ENCODE measurements around the gene GET4. TPM values are rescaled to one million over a fixed set of nuclear protein-coding genes. Genes with fewer than 3 reads are reported as not detected.

GET4 gene
- total and polyA plus RNA-seq, 10 of the 15 experiments (the other 5 are each of a cell fraction or from before 2014, with no cell fraction given), result 0.66 to 73.8 (median 34.0) TPM

DNA sequence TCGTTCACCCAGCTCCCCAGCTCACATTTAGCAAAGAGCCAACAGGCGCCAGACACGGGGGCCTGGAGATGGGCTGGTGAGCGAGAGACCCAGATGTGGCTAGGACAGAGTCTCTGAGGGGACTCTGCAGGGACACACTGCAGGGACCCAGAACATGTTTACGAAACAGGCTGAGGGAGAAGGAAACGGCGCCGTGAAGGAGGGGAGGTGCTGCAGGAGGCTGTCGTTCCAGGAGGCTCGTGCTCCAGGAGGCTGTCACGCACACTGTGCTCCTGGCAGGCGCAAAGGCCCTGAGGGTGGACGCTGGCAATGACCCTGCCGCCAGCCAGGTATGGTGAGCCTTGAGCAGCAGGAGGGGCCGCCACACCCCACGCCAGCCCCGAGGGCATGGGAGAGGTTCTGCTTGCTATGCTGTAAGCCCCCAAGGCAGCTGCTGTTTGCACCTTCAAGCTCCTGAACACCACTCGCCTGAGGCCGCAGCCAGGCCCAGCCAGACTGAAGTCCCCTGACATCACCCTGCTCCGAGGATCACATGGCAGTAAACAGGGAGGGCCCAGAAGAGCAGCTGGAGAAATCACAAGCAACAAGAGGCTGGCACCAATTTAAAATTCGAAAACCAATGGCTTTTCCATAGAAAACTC, 50.8 kb downstream of the GET4 start:
- no peak for ATAC-seq
- H3K79me2 ChIP-seq (ENCODE audit: control insufficient read depth, insufficient read depth, low read length), result peaks cover 10% of the 10 kb centered on the region

DNA sequence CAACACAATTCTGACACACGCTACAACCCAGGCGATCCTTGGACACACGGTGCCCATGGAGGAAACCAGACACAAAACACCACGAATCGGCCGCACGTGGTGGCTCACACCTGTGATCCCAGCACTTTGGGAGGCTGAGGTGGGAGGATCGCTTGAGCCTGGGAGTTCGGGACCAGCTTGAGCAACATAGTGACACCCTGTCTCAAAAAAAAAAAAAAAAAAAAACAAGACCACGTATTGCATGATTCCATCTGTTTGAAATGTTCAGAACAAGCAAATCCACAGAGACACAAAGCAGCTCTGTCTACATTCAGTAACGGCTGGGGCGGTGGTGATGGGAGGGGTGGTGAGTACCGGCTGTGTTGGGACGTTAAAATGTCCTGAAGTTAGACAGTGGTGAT, 53.0 kb downstream of the GET4 start:
- CTCF ChIA-PET, result interaction anchor here (0.8 to 2.1 kb wide), 5 partner anchors 9 to 136 kb away, joined by 3 to 13 read pairs (median 5); no protein-coding TSS in a partner anchor
- H4K20me1 ChIP-seq (ENCODE audit: control insufficient read depth, insufficient read depth), result no peaks in the 10 kb centered on the region
- peak overlapping the region; percentile 51 for H3K27ac ChIP-seq (ENCODE audit: control insufficient read depth, insufficient read depth)
- BruUV-seq (replicated peaks), result no TSS peak
- no peak overlapping the region for H3K9ac ChIP-seq (ENCODE audit: control insufficient read depth, insufficient read depth, low read length)
- no peak for ATAC-seq
- no peaks in the 10 kb centered on the region; the same call in 2 of the 3 replicates for H3K9me3 ChIP-seq (replicated peaks; ENCODE audit: control insufficient read depth, insufficient read depth, low read length)
- H3K4me1 ChIP-seq (ENCODE audit: control insufficient read depth, insufficient read depth, low read length), result peaks cover 43% of the 10 kb centered on the region
- WGBS (ENCODE audit: insufficient coverage, insufficient replicate concordance, low lambda C conversion rate, missing lambda C conversion rate), result 68% methylated on average over 14 of the region's 14 CpGs
- H3K4me3 ChIP-seq, result no peak overlapping the region
- TF ChIP-seq STAT3 (IDR thresholded peaks at IDR 0.05; ENCODE audit: low read depth, low read length), result no peak
- TF ChIP-seq, protein P1, sequence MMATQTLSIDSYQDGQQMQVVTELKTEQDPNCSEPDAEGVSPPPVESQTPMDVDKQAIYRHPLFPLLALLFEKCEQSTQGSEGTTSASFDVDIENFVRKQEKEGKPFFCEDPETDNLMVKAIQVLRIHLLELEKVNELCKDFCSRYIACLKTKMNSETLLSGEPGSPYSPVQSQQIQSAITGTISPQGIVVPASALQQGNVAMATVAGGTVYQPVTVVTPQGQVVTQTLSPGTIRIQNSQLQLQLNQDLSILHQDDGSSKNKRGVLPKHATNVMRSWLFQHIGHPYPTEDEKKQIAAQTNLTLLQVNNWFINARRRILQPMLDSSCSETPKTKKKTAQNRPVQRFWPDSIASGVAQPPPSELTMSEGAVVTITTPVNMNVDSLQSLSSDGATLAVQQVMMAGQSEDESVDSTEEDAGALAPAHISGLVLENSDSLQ (IDR thresholded peaks at IDR 0.05), result no peak
- TF ChIP-seq, protein P2, sequence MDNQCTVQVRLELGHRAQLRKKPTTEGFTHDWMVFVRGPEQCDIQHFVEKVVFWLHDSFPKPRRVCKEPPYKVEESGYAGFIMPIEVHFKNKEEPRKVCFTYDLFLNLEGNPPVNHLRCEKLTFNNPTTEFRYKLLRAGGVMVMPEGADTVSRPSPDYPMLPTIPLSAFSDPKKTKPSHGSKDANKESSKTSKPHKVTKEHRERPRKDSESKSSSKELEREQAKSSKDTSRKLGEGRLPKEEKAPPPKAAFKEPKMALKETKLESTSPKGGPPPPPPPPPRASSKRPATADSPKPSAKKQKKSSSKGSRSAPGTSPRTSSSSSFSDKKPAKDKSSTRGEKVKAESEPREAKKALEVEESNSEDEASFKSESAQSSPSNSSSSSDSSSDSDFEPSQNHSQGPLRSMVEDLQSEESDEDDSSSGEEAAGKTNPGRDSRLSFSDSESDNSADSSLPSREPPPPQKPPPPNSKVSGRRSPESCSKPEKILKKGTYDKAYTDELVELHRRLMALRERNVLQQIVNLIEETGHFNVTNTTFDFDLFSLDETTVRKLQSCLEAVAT (IDR thresholded peaks at IDR 0.05), result peak; percentile 39; the same call in 1 of the 2 replicates
- in situ Hi-C loops (cut with MboI) (no loop called here), intact Hi-C loops (cut with micrococcal nuclease; ENCODE audit: unreplicated experiment) (no loop called here)
- no peaks in the 10 kb centered on the region for H3K27me3 ChIP-seq (replicated peaks in 1 of 2; ENCODE audit: control insufficient read depth in 2 of 2, insufficient read depth in 2 of 2, low read length in 1 of 2)
- SMC1A ChIA-PET (ENCODE audit: uncharacterized antibody, unreplicated experiment), result interaction anchor here (0.6 to 5.3 kb wide), 4 partner anchors 19 to 47 kb away, joined by 3 to 25 read pairs (median 8); partner anchors contain the start of gene COX19
- no peak overlapping the region for H2AFZ ChIP-seq (ENCODE audit: control insufficient read depth, low read depth, low read length)
- POLR2A ChIA-PET, result interaction anchor here (0.6 to 2.2 kb wide), 6 partner anchors 10 to 117 kb away, joined by 4 to 17 read pairs (median 8); no protein-coding TSS in a partner anchor
- peaks cover 2% of the 10 kb centered on the region; the same call in 1 of the 2 replicates for H3K79me2 ChIP-seq (ENCODE audit: control insufficient read depth, insufficient read depth, low read length)
- RAD21 ChIA-PET (ENCODE audit: unreplicated experiment), result interaction anchor here (1.1 to 3.2 kb wide), 4 partner anchors 20 to 60 kb away, joined by 3 to 35 read pairs (median 5); partner anchors contain the start of gene ADAP1
- no peak for FAIRE-seq
- H3K4me2 ChIP-seq (ENCODE audit: control insufficient read depth, insufficient read depth), result no peak overlapping the region
- peaks cover 0 to 3% of the 10 kb centered on the region in 2 experiments; a peak in 3 of 4 replicates for H3K36me3 ChIP-seq (ENCODE audit: control insufficient read depth in 2 of 2, insufficient read depth in 2 of 2, low read length in 1 of 2)
- no peak for DNase-seq (ENCODE audit: low read depth, low spot score)

More for the DNA sequence above, 50.8 kb downstream of the GET4 start:
- H3K36me3 ChIP-seq (ENCODE audit: control insufficient read depth in 2 of 2, insufficient read depth in 2 of 2, low read length in 1 of 2), result peaks cover 0 to 3% of the 10 kb centered on the region in 2 experiments; a peak in 2 of 4 replicates
- H4K20me1 ChIP-seq (ENCODE audit: control insufficient read depth, insufficient read depth), result no peaks in the 10 kb centered on the region
- in situ Hi-C loops (cut with MboI), result no loop called here
- intact Hi-C loops (cut with micrococcal nuclease; ENCODE audit: unreplicated experiment), result no loop called here
- H3K27ac ChIP-seq (ENCODE audit: control insufficient read depth, insufficient read depth), result no peak overlapping the region
- BruUV-seq (replicated peaks), result no TSS peak
- no peak for FAIRE-seq
- TF ChIP-seq MEF2B (IDR thresholded peaks at IDR 0.05; ENCODE audit: partially characterized antibody, poor library complexity, severe bottlenecking) (peak; percentile 4), TARDBP (IDR thresholded peaks at IDR 0.05; ENCODE audit: borderline replicate concordance) (no peak), KAT2A (conservative IDR thresholded peaks at IDR 0.05; ENCODE audit: control insufficient read depth, low read depth, low read length) (no peak)
- H2AFZ ChIP-seq (ENCODE audit: control insufficient read depth, low read depth, low read length), result no peak overlapping the region
- DNase-seq (ENCODE audit: low read depth, low spot score), result no peak
- ChIA-PET SMC1A (ENCODE audit: uncharacterized antibody, unreplicated experiment) (interaction anchor here (5.3 kb wide), 1 partner anchor 17 kb away, joined by 25 read pairs; no protein-coding TSS in a partner anchor), CTCF (interaction anchor here (1.2 kb wide), 1 partner anchor 27 kb away, joined by 3 read pairs; no protein-coding TSS in a partner anchor), POLR2A (interaction anchor here (0.6 kb wide), 1 partner anchor 235 kb away, joined by 3 read pairs; no protein-coding TSS in a partner anchor), RAD21 (ENCODE audit: unreplicated experiment) (interaction anchor here (2.2 kb wide), 1 partner anchor 22 kb away, joined by 6 read pairs; no protein-coding TSS in a partner anchor)
- H3K9me3 ChIP-seq (replicated peaks; ENCODE audit: control insufficient read depth, insufficient read depth, low read length), result no peaks in the 10 kb centered on the region; the same call in 2 of the 3 replicates
- peaks cover 55% of the 10 kb centered on the region for H3K4me1 ChIP-seq (ENCODE audit: control insufficient read depth, insufficient read depth, low read length)
- no peak overlapping the region for H3K9ac ChIP-seq (ENCODE audit: control insufficient read depth, insufficient read depth, low read length)
- H3K4me3 ChIP-seq, result no peak overlapping the region
- no peak overlapping the region for H3K4me2 ChIP-seq (ENCODE audit: control insufficient read depth, insufficient read depth)
- no peaks in the 10 kb centered on the region for H3K27me3 ChIP-seq (replicated peaks in 1 of 2; ENCODE audit: control insufficient read depth in 2 of 2, insufficient read depth in 2 of 2, low read length in 1 of 2)
- WGBS (ENCODE audit: insufficient coverage, insufficient replicate concordance, low lambda C conversion rate, missing lambda C conversion rate), result 79% methylated on average over 21 of the region's 21 CpGs
